HK-2 (cell line): ENCODE measurements around the gene CDK6.
A peak's percentile ranks its signal among the peaks of the same experiment; 100 is the strongest.

Source experiments
- DNase-seq: peaks from one replicate; pipeline ENCODE4 v3.0.0-alpha.2; 2018; ENCODE audit not compliant: unreplicated experiment

CDK6 gene

DNA sequence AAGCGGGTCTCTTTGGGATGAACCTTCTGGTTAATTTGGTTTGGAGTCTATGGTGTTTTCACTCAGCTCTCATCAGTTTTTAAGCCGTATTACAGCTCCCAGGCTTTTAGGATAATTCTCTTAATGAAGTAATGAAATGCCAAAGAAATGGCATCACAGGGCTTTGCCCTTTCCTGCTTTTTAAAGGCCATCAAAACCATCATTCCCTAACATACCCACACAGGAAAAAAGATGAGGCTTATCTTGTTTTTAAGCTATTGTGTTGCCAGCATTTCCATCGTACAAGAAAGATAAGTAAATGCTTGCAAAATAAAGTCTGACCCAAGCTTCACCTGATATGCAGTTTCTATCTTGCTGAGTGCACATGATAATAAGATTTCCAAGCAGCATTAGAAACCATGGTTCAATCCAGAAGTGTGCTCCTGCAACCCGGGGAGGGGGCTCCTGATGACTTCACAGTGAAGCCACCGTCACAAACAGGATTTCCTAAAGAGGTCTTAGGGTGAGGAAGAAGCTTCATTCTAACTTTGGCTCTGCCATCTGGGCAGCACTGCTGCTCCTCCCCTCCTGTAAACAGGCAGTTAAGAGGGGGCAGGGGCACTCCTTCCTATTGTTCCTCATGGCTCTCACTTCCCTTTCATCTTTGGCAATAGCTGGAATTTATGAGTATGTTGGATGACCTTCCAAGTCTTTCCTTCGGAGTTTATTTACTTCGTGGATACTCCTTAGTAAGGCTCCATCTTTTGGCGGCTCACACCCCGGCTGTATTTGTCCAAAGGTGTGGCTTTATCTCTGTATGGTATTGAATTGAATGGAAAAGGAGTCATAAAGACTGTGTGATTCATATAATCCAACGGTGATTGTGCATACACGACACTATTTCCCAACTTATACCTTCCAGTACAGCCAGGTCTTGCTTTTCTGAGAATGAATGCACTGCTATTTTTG is 191.0 kb downstream of the CDK6 start:
- no peak for DNase-seq

DNA sequence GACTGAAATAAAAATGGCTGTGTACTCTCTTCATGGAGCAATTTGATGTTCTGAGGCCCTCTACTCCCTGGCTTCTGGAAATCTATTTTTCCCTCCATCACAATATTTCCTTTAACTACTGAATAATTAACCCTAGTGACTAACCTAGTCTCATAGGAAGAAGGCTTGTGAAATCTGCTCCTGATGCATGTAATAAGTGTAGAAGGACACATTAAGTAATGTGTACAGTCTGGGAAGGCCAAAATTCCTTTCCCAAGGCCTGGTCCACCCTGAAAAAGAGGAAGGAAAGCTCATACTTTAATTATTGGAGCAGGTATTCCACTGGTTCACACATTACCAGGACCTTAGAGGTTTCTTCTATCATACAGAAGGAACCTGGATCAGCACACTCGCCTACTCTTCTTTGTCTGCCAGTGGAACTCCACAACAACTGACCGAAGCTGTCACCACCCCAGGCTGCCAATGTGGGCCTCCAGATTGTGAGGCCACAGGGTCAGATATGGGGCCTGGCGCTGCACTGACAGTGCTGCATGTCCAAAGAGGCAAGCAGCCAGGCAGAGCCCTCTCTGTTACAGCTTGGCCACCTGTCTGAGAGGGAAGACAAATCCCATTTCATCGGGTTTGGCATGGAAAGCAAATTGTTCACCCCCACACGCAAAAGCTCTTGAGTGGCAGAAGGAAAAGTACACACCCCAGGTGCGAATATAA is 191.8 kb downstream of the CDK6 start:
- no peak for DNase-seq

DNA sequence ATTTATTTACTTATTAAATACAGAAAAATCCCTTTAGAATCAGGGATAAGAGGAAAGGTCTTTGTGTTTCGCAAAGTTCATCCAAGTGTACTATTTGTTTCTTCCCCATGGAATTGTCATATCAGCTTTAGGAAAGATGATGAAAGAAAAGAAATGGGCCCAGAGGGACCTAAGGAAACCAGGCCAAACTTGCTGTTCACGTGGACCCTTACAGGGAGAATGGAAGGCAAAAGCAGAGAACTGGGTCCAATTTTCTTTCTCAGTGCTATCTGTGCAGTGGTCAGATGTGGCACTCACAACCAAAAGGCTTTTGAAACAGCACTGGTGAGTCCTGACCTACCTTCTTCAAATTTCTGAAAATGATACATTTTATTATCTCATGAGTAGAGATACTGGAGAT is 192.6 kb downstream of the CDK6 start:
- no peak for DNase-seq

DNA sequence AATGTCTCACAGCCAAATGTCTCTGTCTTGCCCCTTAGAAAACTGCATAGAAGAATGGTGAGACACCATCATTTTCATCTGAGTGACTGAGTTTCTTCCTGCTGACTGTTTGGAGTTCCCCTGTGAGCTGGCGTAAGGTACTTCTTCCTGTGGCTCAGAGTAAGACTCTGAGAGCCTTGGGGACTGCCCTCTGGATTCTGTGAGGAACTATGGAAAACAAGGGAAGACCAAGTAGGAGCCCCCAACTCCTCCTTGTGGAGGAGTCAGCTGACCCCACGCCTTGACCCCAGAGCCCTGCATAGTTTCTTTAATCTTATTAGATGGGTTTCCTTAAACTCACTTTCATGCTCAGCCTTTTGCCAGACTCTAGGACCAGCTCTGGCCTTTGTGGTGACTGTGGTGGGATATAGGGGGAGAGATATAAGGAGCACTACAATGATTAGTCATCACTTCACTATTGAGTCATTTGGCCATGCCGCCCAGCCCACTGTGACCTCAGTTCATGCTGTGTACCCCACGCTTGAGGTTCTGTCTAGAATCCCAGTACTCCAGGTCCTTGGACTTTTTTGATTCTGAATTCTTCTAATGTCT is 194.4 kb downstream of the CDK6 start:
- DNase-seq, result peak; percentile 79

DNA sequence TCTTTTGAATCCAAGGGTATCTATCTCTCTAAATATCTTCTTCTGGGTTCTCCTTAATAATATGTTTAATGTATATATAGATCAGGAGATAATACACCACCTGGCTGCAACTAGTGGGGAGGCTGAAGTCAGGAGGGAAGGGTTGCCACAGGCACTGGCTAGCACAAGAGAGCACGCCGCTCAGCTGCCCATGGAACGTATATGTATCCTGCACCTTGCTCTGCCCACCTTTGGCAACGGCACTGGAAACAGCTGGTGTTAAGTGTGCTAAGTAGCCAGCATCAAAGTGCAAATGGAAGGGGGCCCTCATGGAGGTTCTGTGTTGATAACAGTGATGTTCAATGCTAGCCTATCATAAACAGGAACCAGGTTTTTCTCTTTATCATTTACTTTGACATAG is 196.4 kb downstream of the CDK6 start:
- DNase-seq, result no peak

DNA sequence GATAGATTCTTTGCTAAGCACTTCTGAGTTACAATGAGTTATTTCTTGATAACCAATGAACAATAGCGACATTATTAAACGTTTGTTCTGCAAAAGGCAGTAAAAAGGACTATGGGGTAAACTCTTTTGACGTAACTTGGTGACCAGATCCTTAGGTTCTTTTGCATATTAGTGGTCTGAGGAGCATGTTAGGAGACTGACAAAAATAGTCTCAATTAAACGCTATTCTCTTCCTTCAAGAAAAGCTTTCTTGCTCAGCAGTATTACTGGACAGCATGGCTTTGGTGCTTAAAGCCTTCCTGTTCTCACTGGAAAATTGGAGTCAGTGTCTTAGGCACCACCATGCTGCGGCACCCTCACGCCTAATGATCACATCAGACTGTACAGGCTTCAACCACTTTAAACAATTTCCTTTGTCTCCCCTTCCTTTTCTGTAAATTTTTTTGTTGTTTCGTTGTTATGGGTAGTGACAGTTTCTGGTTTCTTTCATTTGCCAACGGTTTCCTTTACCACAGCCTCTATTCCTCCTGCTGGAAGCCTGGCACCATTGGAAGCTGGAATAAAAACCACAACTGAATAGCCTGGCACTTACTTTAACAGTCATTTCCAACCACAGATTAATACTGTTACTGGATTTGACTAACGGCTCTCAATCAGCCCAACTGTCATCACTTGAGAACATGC is 197.0 kb downstream of the CDK6 start:
- no peak for DNase-seq

DNA sequence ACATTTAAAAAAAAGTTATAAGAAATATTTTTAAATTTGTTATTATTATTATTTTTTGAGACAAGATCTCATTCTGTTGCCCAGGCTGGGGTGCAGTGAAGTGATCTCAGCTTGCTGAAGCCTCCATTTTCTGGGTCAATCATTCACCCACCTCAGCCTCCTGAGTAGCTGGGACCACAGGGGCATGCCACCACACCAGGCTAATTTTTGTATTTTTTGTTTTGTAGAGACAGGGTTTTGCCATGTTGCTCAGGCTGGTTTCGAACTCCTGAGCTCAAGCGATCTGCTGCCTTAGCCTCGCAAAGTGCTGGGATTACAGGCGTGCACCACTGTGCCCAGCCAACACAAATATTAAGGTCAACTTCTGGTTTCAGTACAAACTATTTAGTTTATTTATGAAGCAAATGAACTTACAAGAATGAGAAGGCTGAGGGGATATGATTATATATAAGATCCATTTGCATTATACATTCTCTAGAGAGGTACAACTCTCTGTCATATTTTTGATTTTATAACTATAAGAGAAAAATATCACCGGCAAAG is 200.3 kb downstream of the CDK6 start:
- no peak for DNase-seq

DNA sequence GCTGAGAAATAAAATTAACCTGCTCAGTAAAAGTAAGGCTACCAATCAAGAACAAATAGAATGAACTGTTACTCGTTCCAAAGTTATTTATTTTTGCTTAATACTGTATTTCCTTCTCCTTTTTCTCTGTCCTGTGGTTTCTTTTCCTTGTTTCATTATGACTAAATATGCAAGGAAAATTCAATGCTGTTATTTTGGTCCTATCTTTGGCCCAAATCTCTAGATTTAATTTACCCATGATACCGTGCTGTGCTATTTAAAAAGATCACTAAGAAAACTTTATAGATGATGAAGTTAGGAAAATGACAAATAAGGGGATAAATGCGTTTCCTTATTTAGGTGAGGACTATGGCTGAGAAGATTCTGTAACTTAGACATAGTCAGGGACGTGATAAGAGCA is 200.8 kb downstream of the CDK6 start:
- DNase-seq, result no peak

DNA sequence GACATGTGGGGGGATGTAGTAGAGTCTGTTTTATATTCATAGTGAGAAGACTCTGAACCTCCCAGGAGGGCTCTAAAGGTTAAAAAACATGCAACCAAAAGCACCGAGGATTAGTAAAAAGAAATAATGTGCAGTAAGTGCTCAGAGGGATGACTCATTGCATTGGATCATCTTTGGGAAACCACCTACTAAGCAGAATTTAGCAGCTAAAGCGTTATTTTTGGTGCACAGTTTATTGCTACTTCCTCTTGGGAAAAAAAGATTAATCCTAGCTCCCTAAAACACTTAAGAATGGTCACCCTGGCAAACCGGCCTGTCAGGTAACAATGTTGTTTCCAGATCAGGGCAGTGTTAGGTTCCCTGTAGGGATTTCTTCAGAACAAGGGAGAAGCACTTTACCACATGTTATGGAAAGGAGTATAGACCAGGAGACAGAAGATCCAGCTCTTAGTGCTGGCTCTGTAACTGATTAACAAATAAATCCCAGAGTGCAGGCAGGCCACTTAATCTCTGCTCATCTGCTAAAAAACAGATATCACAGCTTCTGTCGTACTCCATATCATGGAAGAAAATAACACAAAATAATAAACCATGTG is 201.4 kb downstream of the CDK6 start:
- DNase-seq, result peak; percentile 53

DNA sequence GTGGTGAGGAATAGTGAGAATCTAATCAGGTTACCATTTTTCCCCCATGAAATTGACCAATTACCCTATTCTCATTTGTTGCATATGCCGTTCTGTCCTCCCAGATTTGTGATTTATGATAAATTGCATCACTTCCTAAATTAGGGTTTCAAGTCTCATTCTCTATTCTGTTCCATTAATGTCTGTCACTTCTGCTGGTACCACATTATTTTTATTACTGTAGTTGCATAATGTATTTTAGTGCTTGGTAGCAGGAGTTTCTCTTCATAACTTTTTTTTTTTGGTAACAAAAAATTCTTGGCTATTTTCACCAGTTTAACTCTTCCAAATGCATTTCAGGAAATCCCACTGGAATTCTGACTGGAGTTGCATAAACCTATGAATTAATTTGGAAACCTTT is 202.2 kb downstream of the CDK6 start:
- DNase-seq, result no peak

DNA sequence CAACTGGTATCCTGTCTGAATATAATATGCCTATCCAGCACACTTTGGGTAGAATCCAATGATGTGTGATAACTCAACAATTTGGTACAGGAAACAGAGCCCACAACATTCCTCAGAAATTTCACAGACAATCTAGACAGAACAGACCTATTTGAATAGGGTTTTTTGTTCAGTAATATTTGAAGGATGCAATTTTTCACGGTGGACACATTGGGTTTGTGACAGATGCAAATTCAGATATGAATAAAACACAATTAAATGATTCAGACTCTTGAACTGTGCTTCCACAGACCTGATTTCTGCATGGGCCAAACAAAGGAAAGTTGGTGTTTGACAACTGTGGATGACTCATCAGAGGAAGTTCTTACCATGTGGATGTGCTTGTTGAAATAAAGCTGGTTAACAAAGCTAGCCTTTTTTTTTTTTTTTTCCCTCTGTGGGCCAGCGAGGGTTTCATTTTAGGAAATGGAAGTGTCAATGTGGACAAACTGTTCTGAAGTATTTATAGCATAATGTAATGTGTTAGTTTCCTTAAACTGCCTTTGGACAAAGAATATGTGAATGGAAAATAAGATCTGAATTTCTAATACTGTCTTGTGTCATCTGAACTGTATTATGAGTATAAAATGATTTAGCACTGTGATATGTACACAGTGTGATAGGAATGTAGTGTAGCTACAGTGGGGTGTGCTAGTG is 203.0 kb downstream of the CDK6 start:
- no peak for DNase-seq

DNA sequence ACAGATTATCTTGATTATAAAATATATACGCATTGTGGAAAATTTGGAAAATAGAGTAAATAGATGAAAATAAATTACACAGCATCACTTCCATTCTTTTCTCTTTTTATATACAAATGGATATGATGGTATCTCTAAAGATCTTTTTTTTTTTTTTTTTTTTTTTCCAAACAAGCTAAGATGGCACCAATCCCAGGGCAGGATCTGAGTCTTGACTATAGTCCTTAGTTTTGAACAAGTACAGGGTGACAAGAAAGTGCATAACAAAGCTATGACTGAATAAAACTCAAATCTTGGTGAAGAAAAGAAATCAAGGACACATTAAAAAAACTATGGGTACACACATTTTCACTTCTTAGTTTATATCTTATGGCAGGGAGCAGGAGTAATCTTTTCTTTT is 203.6 kb downstream of the CDK6 start:
- no peak for DNase-seq

DNA sequence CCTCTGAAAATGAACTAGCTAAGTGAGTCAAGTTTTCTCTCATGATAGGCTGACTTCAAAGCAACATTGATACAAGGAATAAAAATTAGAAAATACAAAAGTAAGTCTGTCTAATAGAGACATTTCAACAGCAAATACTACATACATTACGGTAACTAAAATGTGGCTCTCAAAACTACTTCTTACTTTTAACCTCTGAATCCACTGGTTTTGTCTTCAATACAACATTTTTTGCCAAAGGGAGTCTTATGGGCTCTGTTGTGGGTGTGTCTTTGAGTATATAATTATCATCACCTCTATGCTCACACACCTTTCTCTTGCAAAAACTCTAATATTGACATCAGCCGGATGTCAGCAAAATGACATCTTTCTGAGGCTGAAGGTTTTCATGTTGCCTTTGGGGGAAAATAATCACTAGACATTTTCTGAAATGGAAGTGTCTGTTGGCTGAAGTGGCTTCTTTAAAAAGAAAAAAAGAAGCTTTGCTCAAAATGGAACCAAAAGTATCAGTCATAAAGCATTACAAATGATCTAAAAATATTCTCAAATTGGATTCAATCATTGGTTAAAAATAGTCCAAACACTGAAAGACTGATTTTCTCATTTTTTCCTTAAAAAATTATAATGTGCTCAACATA is 204.4 kb downstream of the CDK6 start:
- DNase-seq, result no peak

DNA sequence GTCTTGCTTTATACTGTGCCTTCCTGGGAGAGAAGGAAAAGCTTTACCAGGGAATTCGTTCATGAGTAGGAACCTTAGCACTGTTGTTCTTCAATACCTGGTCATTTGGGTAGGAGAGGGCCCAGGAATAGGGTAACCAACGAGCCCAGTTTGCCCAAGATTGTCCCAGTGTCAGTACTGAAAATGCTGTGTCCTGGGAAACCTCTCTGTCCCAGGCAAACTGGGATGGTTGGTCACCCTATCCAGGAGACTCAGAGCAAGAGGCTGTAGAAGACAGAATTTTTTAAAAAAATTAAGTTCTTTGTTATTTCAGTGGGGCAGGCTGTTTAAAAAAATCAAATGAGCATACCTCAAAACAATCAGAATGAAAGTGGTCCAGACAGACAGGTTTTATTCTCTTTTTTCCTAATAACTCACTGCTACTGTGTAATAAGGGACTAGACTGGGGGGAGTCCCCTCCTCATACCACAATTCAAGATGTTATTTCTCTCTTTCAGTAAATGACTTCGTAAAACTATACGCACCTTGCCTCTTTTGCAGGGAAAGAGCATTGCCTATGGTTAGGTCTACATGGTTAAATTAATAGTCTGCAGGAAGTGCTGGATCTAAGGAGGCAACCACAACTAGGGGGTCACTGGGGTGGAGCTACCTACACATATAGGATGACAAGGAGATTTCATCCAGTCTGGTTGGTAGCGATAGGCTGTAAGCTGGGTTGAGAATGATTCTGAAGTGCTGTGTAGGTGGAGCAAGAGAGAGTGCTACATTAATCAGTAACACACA is 205.1 kb downstream of the CDK6 start:
- DNase-seq, result no peak

DNA sequence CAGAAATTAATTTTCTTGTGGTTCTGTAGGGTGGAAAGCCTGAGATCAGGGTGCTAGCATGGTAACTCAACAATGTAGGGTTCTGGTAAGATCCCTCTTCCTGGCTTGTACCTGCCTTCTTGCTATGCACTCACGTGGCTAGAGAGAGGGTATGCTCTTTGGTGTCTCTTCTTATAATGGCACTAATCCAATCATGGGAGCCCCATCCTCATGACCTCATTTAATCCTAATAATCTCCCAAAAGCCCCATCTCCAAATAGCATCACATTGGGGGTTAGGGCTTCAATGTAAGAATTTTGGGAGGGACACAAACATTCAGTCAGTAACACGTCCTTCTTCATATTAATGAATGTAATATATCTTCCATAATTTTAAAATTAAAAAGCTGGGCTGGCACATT is 206.6 kb downstream of the CDK6 start:
- no peak for DNase-seq

DNA sequence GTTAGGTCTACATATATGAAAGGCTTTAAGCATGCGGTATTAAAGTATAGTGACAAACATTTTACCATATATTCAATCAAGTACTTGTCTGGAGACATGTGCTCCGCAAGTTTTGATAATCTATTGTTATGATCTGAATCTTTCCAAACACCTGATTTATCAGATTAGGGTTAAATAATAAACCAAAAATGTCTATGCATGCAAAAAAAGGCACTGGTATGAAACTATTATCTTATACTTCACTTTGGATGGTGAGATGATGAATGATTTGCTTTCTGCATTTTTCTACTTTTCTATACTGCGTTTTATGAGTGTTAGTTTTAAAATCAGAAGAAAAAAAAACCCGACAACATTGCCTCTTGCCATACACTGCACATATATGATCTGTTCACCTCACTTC is 208.4 kb downstream of the CDK6 start:
- DNase-seq, result no peak

DNA sequence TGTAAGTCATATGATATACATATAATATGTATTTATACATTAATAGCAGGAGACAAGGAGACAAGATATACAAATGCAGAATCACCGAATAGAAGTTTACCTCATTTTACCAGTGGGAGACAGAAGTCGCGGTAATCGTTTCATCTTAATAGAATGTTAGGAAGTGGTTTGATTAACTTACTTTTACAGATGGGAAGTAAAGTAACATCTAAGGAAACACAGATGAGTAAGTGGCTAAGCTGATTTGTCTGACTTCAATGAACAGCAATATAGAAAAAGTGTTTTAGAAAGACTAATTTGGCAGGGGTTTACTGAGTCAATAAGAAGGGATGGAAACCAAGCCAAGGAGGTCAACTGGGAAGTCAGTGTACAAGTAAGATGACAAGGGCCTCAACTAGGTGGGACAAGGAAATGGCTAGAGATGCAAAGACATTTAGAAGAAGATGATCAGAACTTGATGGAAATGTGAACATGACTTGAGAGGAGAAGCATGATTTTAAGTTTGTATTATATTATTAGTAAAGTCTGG is 210.0 kb downstream of the CDK6 start:
- DNase-seq, result no peak

DNA sequence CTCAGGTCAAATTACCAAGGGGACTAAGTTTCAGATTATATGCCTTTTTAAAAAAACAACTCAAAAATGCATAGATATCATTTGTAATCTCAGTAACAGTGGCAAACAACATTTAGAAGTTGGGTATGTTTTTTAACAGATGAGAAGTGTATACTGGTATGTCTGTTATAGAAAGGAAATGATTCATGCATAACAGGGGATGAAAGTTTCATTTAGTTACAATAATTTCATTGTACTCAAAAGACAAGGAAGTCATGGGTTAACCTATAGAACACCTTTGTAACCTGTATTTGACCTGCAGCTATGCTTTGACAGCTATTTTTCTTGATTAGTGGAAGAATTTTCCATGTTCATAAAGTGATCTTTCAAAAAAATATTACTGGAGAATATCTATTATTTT is 210.8 kb downstream of the CDK6 start:
- no peak for DNase-seq

DNA sequence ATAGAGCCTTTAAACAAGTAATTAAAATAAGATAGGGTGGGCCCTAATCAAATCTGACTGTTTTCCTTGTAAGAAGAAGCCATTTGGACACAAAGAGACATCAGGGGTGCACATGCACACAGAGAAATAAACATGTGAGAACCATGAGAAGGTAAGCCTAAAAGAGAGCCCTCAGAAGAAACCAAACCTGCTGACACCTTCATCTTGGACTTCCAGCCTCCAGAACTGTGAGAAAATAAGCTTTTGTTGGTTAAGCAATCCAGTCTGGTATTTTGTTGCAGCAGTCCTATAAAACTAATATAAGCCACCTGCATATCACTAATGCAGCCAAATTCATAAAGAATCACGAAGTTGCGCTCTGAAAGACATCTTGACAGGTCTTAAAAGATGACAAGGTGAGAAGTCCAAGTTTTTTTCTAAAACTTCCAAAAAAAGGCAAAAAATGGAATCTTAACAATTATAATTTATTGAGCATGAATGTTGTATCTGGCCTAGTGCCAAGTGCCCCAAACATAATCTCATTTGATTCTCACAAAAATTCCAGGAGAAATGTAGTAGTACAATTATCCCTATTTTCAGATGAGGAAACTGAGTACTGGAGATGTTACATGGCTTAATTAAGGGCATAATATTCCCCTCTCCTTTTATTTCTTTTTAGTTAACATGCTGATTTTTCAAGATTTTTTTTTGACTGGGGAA is 211.9 kb downstream of the CDK6 start:
- DNase-seq, result no peak
